Tibial nerve (tissue), 4 donors: ENCODE measurements around the gene EHF.

ENCODE experiments used
- EP300 ChIP-seq, 2 donors: sonication (generic); formaldehyde crosslinking; IDR thresholded peaks; one replicate each; pipeline ENCODE4 v1.6.1; 2017; ENCODE audit warnings: antibody characterized with exemption in 2 of 2, mild to moderate bottlenecking in 1 of 2
- POLR2A ChIP-seq, 2 donors: fragments of 450-650 bp; IDR thresholded peaks; one replicate each; pipeline ENCODE4 v1.6.1; 2017; ENCODE audit warnings: antibody characterized with exemption in 2 of 2, mild to moderate bottlenecking in 2 of 2, moderate library complexity in 2 of 2
- TF ChIP-seq, protein P1 (sequence below), 5 experiments: fragments of 200-600 bp in 3 of 5; fragments of 450-650 bp in 2 of 5; sonication (generic) in 3 of 5; IDR thresholded peaks; one replicate each; pipeline ENCODE4 v1.5.1; 2016 to 2019; ENCODE audit warnings: antibody characterized with exemption in 5 of 5, mild to moderate bottlenecking in 3 of 5, moderate library complexity in 2 of 5

DNA sequence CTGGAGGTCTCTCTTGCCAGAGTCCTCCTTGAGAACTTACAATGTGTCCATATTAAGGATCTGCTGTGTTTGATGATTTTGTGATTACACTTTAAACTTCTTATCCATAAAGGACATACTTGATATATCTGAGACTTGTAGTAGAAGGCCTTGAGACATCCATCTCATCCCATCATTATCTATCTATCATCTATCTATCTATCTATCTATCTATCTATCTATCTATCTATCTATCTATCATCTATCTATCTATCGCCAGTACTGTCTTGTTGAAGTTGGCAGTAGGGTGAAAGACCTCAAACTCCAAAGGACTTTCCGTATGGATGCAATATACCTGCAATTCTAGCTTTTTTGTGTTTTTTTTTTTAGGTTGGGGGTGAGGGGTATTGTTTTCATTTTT lies 2.5 kb upstream of the EHF start:
- TF ChIP-seq POLR2A (IDR thresholded peaks at IDR 0.05) (no peak), EP300 (IDR thresholded peaks at IDR 0.05) (no peak)
- TF ChIP-seq, protein P1, sequence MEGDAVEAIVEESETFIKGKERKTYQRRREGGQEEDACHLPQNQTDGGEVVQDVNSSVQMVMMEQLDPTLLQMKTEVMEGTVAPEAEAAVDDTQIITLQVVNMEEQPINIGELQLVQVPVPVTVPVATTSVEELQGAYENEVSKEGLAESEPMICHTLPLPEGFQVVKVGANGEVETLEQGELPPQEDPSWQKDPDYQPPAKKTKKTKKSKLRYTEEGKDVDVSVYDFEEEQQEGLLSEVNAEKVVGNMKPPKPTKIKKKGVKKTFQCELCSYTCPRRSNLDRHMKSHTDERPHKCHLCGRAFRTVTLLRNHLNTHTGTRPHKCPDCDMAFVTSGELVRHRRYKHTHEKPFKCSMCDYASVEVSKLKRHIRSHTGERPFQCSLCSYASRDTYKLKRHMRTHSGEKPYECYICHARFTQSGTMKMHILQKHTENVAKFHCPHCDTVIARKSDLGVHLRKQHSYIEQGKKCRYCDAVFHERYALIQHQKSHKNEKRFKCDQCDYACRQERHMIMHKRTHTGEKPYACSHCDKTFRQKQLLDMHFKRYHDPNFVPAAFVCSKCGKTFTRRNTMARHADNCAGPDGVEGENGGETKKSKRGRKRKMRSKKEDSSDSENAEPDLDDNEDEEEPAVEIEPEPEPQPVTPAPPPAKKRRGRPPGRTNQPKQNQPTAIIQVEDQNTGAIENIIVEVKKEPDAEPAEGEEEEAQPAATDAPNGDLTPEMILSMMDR (IDR thresholded peaks at IDR 0.05): no peak
